GM12878 (cell line): ENCODE measurements around the gene SARS2. TPM values are rescaled to one million over a fixed set of nuclear protein-coding genes. Genes with fewer than 3 reads are reported as not detected.

ENCODE experiments used
- CUX1 ChIP-seq: IDR thresholded peaks from 2 replicates; pipeline ENCODE4 v1.6.1; 2012; ENCODE audit warnings: improper control_type of control experiment, low read depth, low read length; ENCODE audit not compliant: insufficient replicate concordance
- EP300 ChIP-seq, 2 experiments: fragments of 150-350 bp in 1 of 2; IDR thresholded peaks; 2 replicates each; pipeline ENCODE4 v1.6.1; 2011 to 2012; ENCODE audit warnings: low read depth in 2 of 2, low read length in 2 of 2, borderline replicate concordance in 1 of 2, improper control_type of control experiment in 1 of 2, inconsistent platforms in 1 of 2; ENCODE audit not compliant: control insufficient read depth in 1 of 2
- FOXK2 ChIP-seq: fragments of 450-650 bp; IDR thresholded peaks from 2 replicates; pipeline ENCODE4 v1.6.1; 2017; ENCODE audit warnings: mild to moderate bottlenecking, moderate library complexity
- FOXM1 ChIP-seq: IDR thresholded peaks from 2 replicates; pipeline ENCODE4 v1.6.1; 2012; ENCODE audit warnings: low read depth, mild to moderate bottlenecking, inconsistent platforms, low read length, moderate library complexity
- HCFC1 ChIP-seq: fragments of 150-350 bp; IDR thresholded peaks from 2 replicates; pipeline ENCODE4 v1.6.1; 2014; ENCODE audit warnings: low read length
- HDGF ChIP-seq: fragments of 450-650 bp; IDR thresholded peaks from 2 replicates; pipeline ENCODE4 v1.6.1; 2016; ENCODE audit warnings: antibody characterized with exemption
- PAX8 ChIP-seq: fragments of 450-650 bp; IDR thresholded peaks from 2 replicates; pipeline ENCODE4 v1.6.1; 2017; ENCODE audit warnings: mild to moderate bottlenecking, moderate library complexity
- RELB ChIP-seq: fragments of 450-650 bp; IDR thresholded peaks from 2 replicates; pipeline ENCODE4 v1.6.1; 2017; ENCODE audit warnings: low read depth, mild to moderate bottlenecking, moderate library complexity
- SREBF1 ChIP-seq: IDR thresholded peaks from 2 replicates; pipeline ENCODE4 v1.6.1; 2012; ENCODE audit warnings: mild to moderate bottlenecking, low read length
- USF2 ChIP-seq: IDR thresholded peaks from 2 replicates; pipeline ENCODE4 v1.6.1; 2011; ENCODE audit warnings: low read depth, low read length, improper control_type of control experiment, borderline replicate concordance
- ZNF24 ChIP-seq: fragments of 450-650 bp; IDR thresholded peaks from 2 replicates; pipeline ENCODE4 v1.6.1; 2017; ENCODE audit warnings: antibody characterized with exemption, mild to moderate bottlenecking
- ZNF274 ChIP-seq: IDR thresholded peaks from one replicate; pipeline ENCODE4 v1.8.0; 2011; ENCODE audit not compliant: insufficient read length, insufficient read depth
- ZNF687 ChIP-seq: fragments of 450-650 bp; IDR thresholded peaks from 2 replicates; pipeline ENCODE4 v1.6.1; 2017; ENCODE audit warnings: mild to moderate bottlenecking, moderate library complexity
- polyA plus RNA-seq, 11 experiments: library from polyadenylated mRNA; depleted of rRNA in 4 of 11; unstranded in 6 of 11; stranded (reverse) in 5 of 11; fragments of >200 nt; fragmentation: Nextera tagmentation in 4 of 11; fragmentation: Illumina TruSeq in 1 of 11; extraction: Ambion mirVana in 4 of 11; extraction: Trizol in 1 of 11; gene quantifications; 1 replicate in 1 of 11; 2 replicates in 10 of 11; pipeline versions ENCODE4 v1.2.1 to v1.2.3, GENCODE V29; 2011 to 2016; ENCODE audit warnings: inconsistent platforms in 2 of 11, missing spikeins in 2 of 11, low read depth in 1 of 11
- total RNA-seq, 4 experiments: library from RNA; depleted of rRNA in 3 of 4; stranded (reverse); fragments of >200 nt in 3 of 4; fragmentation: Illumina TruSeq in 1 of 4; extraction: Trizol in 1 of 4; gene quantifications; 2 replicates each; pipeline versions ENCODE4 v1.2.1 to v1.2.3, GENCODE V29; 2013 to 2021
- TF ChIP-seq, protein P1 (sequence below): fragments of 450-650 bp; IDR thresholded peaks from 2 replicates; pipeline ENCODE4 v1.6.1; 2016; ENCODE audit warnings: mild to moderate bottlenecking

SARS2 gene
- total and polyA plus RNA-seq, 10 of the 15 experiments (the other 5 are each of a cell fraction or from before 2014, with no cell fraction given): 2.6 to 50.3 (median 27.5) TPM

DNA sequence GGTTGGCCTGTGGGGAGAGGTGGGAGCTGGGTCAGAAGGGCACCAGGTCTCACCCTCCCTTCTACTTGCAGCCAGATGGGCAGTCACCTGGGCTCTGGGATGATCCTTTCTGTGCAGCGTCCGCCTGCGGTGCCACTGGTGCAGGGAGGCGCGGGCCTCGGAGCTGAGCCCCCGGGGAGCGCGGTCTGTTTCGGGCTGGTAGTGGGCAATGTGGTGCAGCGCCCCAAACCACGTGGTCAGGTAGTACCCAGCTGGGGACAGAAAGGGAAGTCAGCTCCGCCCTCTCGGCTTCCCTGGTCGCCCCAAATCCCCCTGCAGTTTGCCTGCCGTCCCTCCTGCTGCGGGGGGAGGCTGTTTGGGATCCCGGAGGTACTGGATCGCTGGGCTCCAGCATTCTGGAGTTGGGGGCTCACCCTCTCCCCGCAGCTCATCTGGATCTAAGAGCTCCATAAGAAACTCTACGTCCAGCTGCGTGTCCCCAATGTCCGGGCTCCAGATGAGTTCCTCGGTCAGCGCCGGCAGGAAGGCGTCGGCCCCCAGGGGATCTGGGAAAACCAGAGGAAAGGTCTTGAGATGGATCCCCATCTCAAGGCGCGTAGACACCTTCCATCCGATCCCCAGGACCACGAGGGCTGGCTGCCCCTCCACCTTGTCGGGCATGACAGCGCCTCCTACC lies 61.3 kb downstream of the SARS2 start (continued):
- TF ChIP-seq EP300 (IDR thresholded peaks at IDR 0.05; ENCODE audit: borderline replicate concordance in 1 of 2, control insufficient read depth in 1 of 2, low read depth in 2 of 2, low read length in 2 of 2) (no peak), PAX8 (no peak), HDGF (no peak), FOXM1 (no peak), HCFC1 (no peak), RELB (0 out of 2 replicates have a peak, but pooled peaks have one; percentile 36), SREBF1 (no peak), ZNF687 (peak; percentile 53), ZNF274 (no peak), CUX1 (no peak), USF2 (peak; percentile 14; the same call in 1 of the 2 replicates), ZNF24 (no peak), FOXK2 (no peak)
- TF ChIP-seq, protein P1, sequence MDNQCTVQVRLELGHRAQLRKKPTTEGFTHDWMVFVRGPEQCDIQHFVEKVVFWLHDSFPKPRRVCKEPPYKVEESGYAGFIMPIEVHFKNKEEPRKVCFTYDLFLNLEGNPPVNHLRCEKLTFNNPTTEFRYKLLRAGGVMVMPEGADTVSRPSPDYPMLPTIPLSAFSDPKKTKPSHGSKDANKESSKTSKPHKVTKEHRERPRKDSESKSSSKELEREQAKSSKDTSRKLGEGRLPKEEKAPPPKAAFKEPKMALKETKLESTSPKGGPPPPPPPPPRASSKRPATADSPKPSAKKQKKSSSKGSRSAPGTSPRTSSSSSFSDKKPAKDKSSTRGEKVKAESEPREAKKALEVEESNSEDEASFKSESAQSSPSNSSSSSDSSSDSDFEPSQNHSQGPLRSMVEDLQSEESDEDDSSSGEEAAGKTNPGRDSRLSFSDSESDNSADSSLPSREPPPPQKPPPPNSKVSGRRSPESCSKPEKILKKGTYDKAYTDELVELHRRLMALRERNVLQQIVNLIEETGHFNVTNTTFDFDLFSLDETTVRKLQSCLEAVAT: no peak
